ENCODE data around the gene CBX4. TPM values are rescaled to one million over a fixed set of nuclear protein-coding genes. Genes with fewer than 3 reads are reported as not detected.
"Not testable (repeated sequence)": the region's sequence is repeated elsewhere in the genome, so short reads cannot be mapped to it uniquely, and the experiment has no call there.

Gene CBX4
- total RNA-seq, 1 donor from 2014 or later: 22.8 TPM

- Mint-ChIP-seq H3K4me3 (ENCODE audit: low read depth) (no peak overlapping the region), H3K4me1 (ENCODE audit: low read depth) (peaks cover 10% of the 10 kb centered on the region), H3K9me3 (ENCODE audit: low read depth) (no peaks in the 10 kb centered on the region), H3K36me3 (ENCODE audit: insufficient read depth) (no peaks in the 10 kb centered on the region), H3K27me3 (peaks cover 27% of the 10 kb centered on the region), H3K27ac (no peak overlapping the region)
- no peak for DNase-seq (ENCODE audit: low spot score, unreplicated experiment)
- TF ChIP-seq CTCF (IDR thresholded peaks at IDR 0.05; ENCODE audit: unreplicated experiment): no peak
Measured at GRCh38 chr17:79857095-79857494, 17.9 kb upstream of the CBX4 start.

- no peak for TF ChIP-seq CTCF (IDR thresholded peaks at IDR 0.05; ENCODE audit: unreplicated experiment)
- H3K27ac Mint-ChIP-seq: no peak overlapping the region
- no peak for DNase-seq (ENCODE audit: low spot score, unreplicated experiment)
- H3K9me3 Mint-ChIP-seq (ENCODE audit: low read depth): no peaks in the 10 kb centered on the region
- peaks cover 7% of the 10 kb centered on the region for H3K4me1 Mint-ChIP-seq (ENCODE audit: low read depth)
- peaks cover 22% of the 10 kb centered on the region for H3K27me3 Mint-ChIP-seq
- H3K4me3 Mint-ChIP-seq (ENCODE audit: low read depth): no peak overlapping the region
- H3K36me3 Mint-ChIP-seq (ENCODE audit: insufficient read depth): no peaks in the 10 kb centered on the region
Measured at GRCh38 chr17:79855331-79856124, 16.3 kb upstream of the CBX4 start.

GRCh38 chr17:79854080-79855060 is 15.1 kb upstream of the CBX4 start:
- Mint-ChIP-seq H3K36me3 (ENCODE audit: insufficient read depth) (no peaks in the 10 kb centered on the region), H3K27me3 (peaks cover 22% of the 10 kb centered on the region), H3K4me3 (ENCODE audit: low read depth) (no peak overlapping the region), H3K27ac (no peak overlapping the region), H3K4me1 (ENCODE audit: low read depth) (peaks cover 11% of the 10 kb centered on the region), H3K9me3 (ENCODE audit: low read depth) (no peaks in the 10 kb centered on the region)
- no peak for DNase-seq (ENCODE audit: low spot score, unreplicated experiment)
- no peak for TF ChIP-seq CTCF (IDR thresholded peaks at IDR 0.05; ENCODE audit: unreplicated experiment)

- DNase-seq (ENCODE audit: low spot score, unreplicated experiment); H3K36me3 Mint-ChIP-seq (ENCODE audit: insufficient read depth); H3K27ac Mint-ChIP-seq; H3K9me3 Mint-ChIP-seq (ENCODE audit: low read depth); H3K4me3 Mint-ChIP-seq (ENCODE audit: low read depth): not testable (repeated sequence)
- peaks cover 12% of the 10 kb centered on the region for H3K4me1 Mint-ChIP-seq (ENCODE audit: low read depth)
- peaks cover 26% of the 10 kb centered on the region for H3K27me3 Mint-ChIP-seq
Measured at GRCh38 chr17:79853168-79853567, 13.9 kb upstream of the CBX4 start.

GRCh38 chr17:79852748-79853147 is 13.5 kb upstream of the CBX4 start:
- Mint-ChIP-seq H3K27ac (no peak overlapping the region), H3K9me3 (ENCODE audit: low read depth) (no peaks in the 10 kb centered on the region), H3K27me3 (peaks cover 30% of the 10 kb centered on the region), H3K4me3 (ENCODE audit: low read depth) (no peak overlapping the region), H3K36me3 (ENCODE audit: insufficient read depth) (no peaks in the 10 kb centered on the region), H3K4me1 (ENCODE audit: low read depth) (peaks cover 12% of the 10 kb centered on the region)
- DNase-seq (ENCODE audit: low spot score, unreplicated experiment): no peak
- no peak for TF ChIP-seq CTCF (IDR thresholded peaks at IDR 0.05; ENCODE audit: unreplicated experiment)

Data from progenitor cell of endocrine pancreas (in vitro differentiated cells).